A549 (cell line): ENCODE results near the gene HBG1. TPM values are rescaled to one million over a fixed set of nuclear protein-coding genes. Genes with fewer than 3 reads are reported as not detected.

Experiments used
- ATAC-seq, 2 experiments: fragments of 200-7000 bp in 1 of 2; fragments of >200 bp in 1 of 2; cut with Nextera tagmentation in 1 of 2; cut with Tn5 transposase in 1 of 2; 3 replicates each; pipeline versions ENCODE4 v1.8.0 to v1.9.1; 2018 to 2020; ENCODE audit warnings: mild to moderate bottlenecking in 1 of 2, moderate library complexity in 1 of 2
- CTCF ChIA-PET: fragments of 300-600 bp; sonication (Branson Sonifier 250); formaldehyde crosslinking; extraction: SDS; loops from one replicate; lab custom pipeline; 2021; ENCODE audit warnings: antibody characterized with exemption, inconsistent platforms; lab: Yijun Ruan, JAX
- POLR2A ChIA-PET: fragments of 350-600 bp; formaldehyde crosslinking; extraction: SDS; loops from one replicate; lab custom pipeline; 2021; ENCODE audit warnings: antibody characterized with exemption, inconsistent platforms; lab: Yijun Ruan, JAX
- DNase-seq, 2 experiments: peaks; one replicate each; pipeline versions ENCODE4 v3.0.0 to v3.0.0-alpha.2; 2011 to 2016; ENCODE audit warnings: low read depth in 1 of 2, low spot score in 1 of 2
- FAIRE-seq: peaks from 2 replicates; lab custom pipeline; 2011; peaks lifted over from hg19 to GRCh38; lab: Jason Lieb, UNC
- H3K27ac ChIP-seq, 2 experiments: fragments of >200 bp; sonication (Bioruptor Twin); formaldehyde crosslinking; 3 replicates each; pipeline ENCODE4 v1.5.1; 2016 to 2017
- H3K4me1 ChIP-seq: fragments of >200 bp; sonication (Bioruptor Twin); formaldehyde crosslinking; 3 replicates; pipeline ENCODE4 v1.6.1; 2016
- H3K4me2 ChIP-seq: fragments of >200 bp; sonication (Bioruptor Twin); formaldehyde crosslinking; 3 replicates; pipeline ENCODE4 v1.6.1; 2016
- H3K4me3 ChIP-seq: fragments of >200 bp; sonication (Bioruptor Twin); formaldehyde crosslinking; 3 replicates; pipeline ENCODE4 v1.5.1; 2016
- H3K9me3 ChIP-seq: fragments of >200 bp; sonication (Bioruptor Twin); formaldehyde crosslinking; 3 replicates; pipeline ENCODE4 v1.6.1; 2016
- ATOH8 ChIP-seq: fragments of 250-450 bp; sonication (Bioruptor Pico); IDR thresholded peaks from 2 replicates; pipeline ENCODE4 v1.5.0; 2020; ENCODE audit warnings: low read depth, mild to moderate bottlenecking, moderate library complexity
- BCL3 ChIP-seq: fragments of >200 bp; sonication (Bioruptor Twin); formaldehyde crosslinking; IDR thresholded peaks from 3 replicates; pipeline ENCODE4 v1.6.1; 2016
- BHLHE40 ChIP-seq: IDR thresholded peaks from 2 replicates; pipeline ENCODE4 v1.6.1; 2012; ENCODE audit warnings: low read depth, low read length, inconsistent platforms
- CBX8 ChIP-seq: fragments of 200-600 bp; sonication (generic); IDR thresholded peaks from 2 replicates; pipeline ENCODE4 v1.6.1; 2016
- CHD2 ChIP-seq: fragments of 150-350 bp; IDR thresholded peaks from 2 replicates; pipeline ENCODE4 v1.6.1; 2014; ENCODE audit warnings: low read length; ENCODE audit not compliant: partially characterized antibody
- CHD4 ChIP-seq: fragments of 200-600 bp; sonication (generic); IDR thresholded peaks from 2 replicates; pipeline ENCODE4 v1.6.1; 2016; ENCODE audit warnings: antibody characterized with exemption, mild to moderate bottlenecking, borderline replicate concordance
- E2F6 ChIP-seq: IDR thresholded peaks from 2 replicates; pipeline ENCODE4 v1.6.1; 2012; ENCODE audit warnings: low read depth, borderline replicate concordance
- EP300 ChIP-seq, 2 experiments: fragments of >200 bp; sonication (Bioruptor Twin); formaldehyde crosslinking; IDR thresholded peaks; 2 replicates in 1 of 2; 3 replicates in 1 of 2; pipeline ENCODE4 v1.6.1; 2016 to 2017
- ESRRA ChIP-seq: fragments of 150-350 bp; IDR thresholded peaks from 2 replicates; pipeline ENCODE4 v1.6.1; 2014; ENCODE audit warnings: mild to moderate bottlenecking, low read length, borderline replicate concordance
- FOSB ChIP-seq: fragments of 250-450 bp; sonication (Bioruptor Pico); IDR thresholded peaks from 2 replicates; pipeline ENCODE4 v1.5.0; 2020; ENCODE audit warnings: mild to moderate bottlenecking, moderate library complexity
- FOSL2 ChIP-seq, 2 experiments: fragments of 450-650 bp in 1 of 2; fragments of >200 bp in 1 of 2; sonication (Bioruptor Twin) in 1 of 2; formaldehyde crosslinking; IDR thresholded peaks; 2 replicates each; pipeline versions ENCODE4 v1.5.0 to v1.6.1; 2016 to 2020; ENCODE audit warnings: mild to moderate bottlenecking in 1 of 2, moderate library complexity in 1 of 2
- HMGXB4 ChIP-seq: fragments of 250-450 bp; sonication (Bioruptor Pico); IDR thresholded peaks from 2 replicates; pipeline ENCODE4 v1.5.0; 2021; ENCODE audit warnings: mild to moderate bottlenecking, moderate library complexity, borderline replicate concordance
- HOXB5 ChIP-seq: fragments of 250-450 bp; sonication (Bioruptor Pico); IDR thresholded peaks from 2 replicates; pipeline ENCODE4 v1.5.0; 2020; ENCODE audit warnings: mild to moderate bottlenecking, moderate library complexity
- JUN ChIP-seq, 2 experiments: fragments of >200 bp; sonication (Bioruptor Twin); formaldehyde crosslinking; IDR thresholded peaks; 2 replicates in 1 of 2; 3 replicates in 1 of 2; pipeline ENCODE4 v1.6.1; 2016 to 2017
- MAFK ChIP-seq: fragments of 450-650 bp; IDR thresholded peaks from 2 replicates; pipeline ENCODE4 v1.6.1; 2014; ENCODE audit not compliant: partially characterized antibody
- MAX ChIP-seq: IDR thresholded peaks from 2 replicates; pipeline ENCODE4 v1.6.1; 2012
- MYC ChIP-seq: IDR thresholded peaks from 2 replicates; pipeline ENCODE4 v1.6.1; 2012; ENCODE audit warnings: mild to moderate bottlenecking, inconsistent platforms, low read length, improper control_type of control experiment, borderline replicate concordance
- POLR2AphosphoS2 ChIP-seq: conservative IDR thresholded peaks from 2 replicates; pipeline ENCODE4 v1.6.1; 2012; ENCODE audit warnings: low read length, improper control_type of control experiment, inconsistent platforms
- RAD21 ChIP-seq, 2 experiments: fragments of >200 bp in 1 of 2; sonication (Bioruptor Twin) in 1 of 2; formaldehyde crosslinking in 1 of 2; IDR thresholded peaks in 1 of 2; conservative IDR thresholded peaks in 1 of 2; 2 replicates in 1 of 2; 3 replicates in 1 of 2; pipeline ENCODE4 v1.6.1; 2012 to 2018; ENCODE audit warnings: inconsistent platforms in 1 of 2
- REST ChIP-seq: fragments of 200-600 bp; sonication (generic); IDR thresholded peaks from 2 replicates; pipeline ENCODE4 v1.6.1; 2016; ENCODE audit warnings: antibody characterized with exemption, mild to moderate bottlenecking, moderate library complexity
- RFX5 ChIP-seq: fragments of 450-650 bp; IDR thresholded peaks from 2 replicates; pipeline ENCODE4 v1.7.1; 2014; ENCODE audit warnings: antibody characterized with exemption, mild to moderate bottlenecking, moderate library complexity
- RNF2 ChIP-seq: fragments of 200-600 bp; sonication (generic); IDR thresholded peaks from 2 replicates; pipeline ENCODE4 v1.6.1; 2016; ENCODE audit warnings: low read depth, mild to moderate bottlenecking, antibody characterized with exemption, moderate library complexity, borderline replicate concordance
- SREBF2 ChIP-seq: fragments of 450-650 bp; IDR thresholded peaks from 2 replicates; pipeline ENCODE4 v1.6.1; 2014; ENCODE audit warnings: mild to moderate bottlenecking, moderate library complexity
- TP53 ChIP-seq: fragments of 250-450 bp; sonication (Bioruptor Pico); IDR thresholded peaks from 2 replicates; pipeline ENCODE4 v1.5.0; 2021; ENCODE audit warnings: mild to moderate bottlenecking, moderate library complexity
- USF2 ChIP-seq: fragments of 450-650 bp; IDR thresholded peaks from 2 replicates; pipeline ENCODE4 v1.6.1; 2014; ENCODE audit warnings: antibody characterized with exemption
- ZFP36 ChIP-seq: fragments of 450-650 bp; IDR thresholded peaks from 2 replicates; pipeline ENCODE4 v1.6.1; 2014; ENCODE audit warnings: borderline replicate concordance; ENCODE audit not compliant: partially characterized antibody
- WGBS: methylation state at CpG from one replicate; pipeline ENCODE4 v1.1.6; 2017; ENCODE audit errors: missing lambda C conversion rate; 5-methylcytosine and 5-hydroxymethylcytosine counted together
- polyA plus RNA-seq, 4 experiments: library from polyadenylated mRNA; depleted of rRNA in 3 of 4; stranded (reverse); fragments of >200 nt; fragmentation: RNase III in 1 of 4; extraction: RNeasy Plus Mini Kit Qiagen cat#74134 plus additional on column Dnase treatment in 1 of 4; gene quantifications; 2 replicates in 3 of 4; 3 replicates in 1 of 4; pipeline ENCODE4 v1.2.3, GENCODE V29; 2011 to 2017

Gene HBG1
- polyA plus RNA-seq, 2 of the 4 experiments (the other 2 are of a cell fraction), result not detected

- no peak for FAIRE-seq
- CTCF ChIA-PET, result no interaction called here
- TF ChIP-seq MAFK (no peak), RFX5 (no peak), CHD2 (no peak), RNF2 (no peak), USF2 (no peak), FOSB (CRISPR knock-in tag) (no peak), MYC (no peak), FOSL2 (IDR thresholded peaks at IDR 0.05) (no peak), FOSL2 (CRISPR knock-in tag; IDR thresholded peaks at IDR 0.05) (no peak), BCL3 (no peak), MAX (no peak), EP300 (IDR thresholded peaks at IDR 0.05) (no peak), HOXB5 (CRISPR knock-in tag) (no peak), POLR2AphosphoS2 (no peak), REST (no peak), HMGXB4 (CRISPR knock-in tag) (no peak), BHLHE40 (no peak)
Measured at GRCh38 chr11:5247472-5248192, 2.0 kb downstream of the HBG1 start.

GRCh38 chr11:5246772-5247471 is 2.7 kb downstream of the HBG1 start:
- ChIA-PET POLR2A (no interaction called here), CTCF (no interaction called here)
- FAIRE-seq, result no peak
- H3K27ac ChIP-seq, result no peak overlapping the region
- H3K4me2 ChIP-seq, result no peak overlapping the region
- H3K4me3 ChIP-seq, result no peak overlapping the region
- no peaks in the 10 kb centered on the region for H3K9me3 ChIP-seq
- no peak for ATAC-seq
- WGBS, result 43% methylated on average over 6 of the region's 6 CpGs
- H3K4me1 ChIP-seq, result no peaks in the 10 kb centered on the region
- DNase-seq, result no peak
- TF ChIP-seq RAD21 (conservative IDR thresholded peaks at IDR 0.05 in 1 of 2, IDR thresholded peaks at IDR 0.05 in 1 of 2) (no peak), ESRRA (no peak), TP53 (CRISPR knock-in tag) (no peak), ZFP36 (no peak), ATOH8 (no peak), JUN (IDR thresholded peaks at IDR 0.05) (no peak), FOSL2 (IDR thresholded peaks at IDR 0.05) (no peak), FOSL2 (CRISPR knock-in tag; IDR thresholded peaks at IDR 0.05) (no peak), CBX8 (no peak), SREBF2 (no peak), E2F6 (no peak), CHD4 (no peak), MAX (no peak)

More at GRCh38 chr11:5247472-5248192, 2.0 kb downstream of the HBG1 start:
- WGBS, result 53% methylated on average over 3 of the region's 3 CpGs
- no peaks in the 10 kb centered on the region for H3K4me1 ChIP-seq
- no peak overlapping the region for H3K4me3 ChIP-seq
- POLR2A ChIA-PET, result no interaction called here
- no peaks in the 10 kb centered on the region for H3K9me3 ChIP-seq
- DNase-seq (no peak), ATAC-seq (no peak)
- H3K4me2 ChIP-seq, result no peak overlapping the region
- no peak overlapping the region for H3K27ac ChIP-seq
